GM23338 (cell line): ENCODE measurements around the gene WDR37. TPM values are rescaled to one million over a fixed set of nuclear protein-coding genes. Genes with fewer than 3 reads are reported as not detected.

Experiments used
- ATAC-seq: fragments of 200-7000 bp; cut with Tn5 transposase; 3 replicates; pipeline ENCODE4 v1.9.1; 2020
- DNase-seq: peaks from one replicate; pipeline ENCODE4 v3.0.0-alpha.2; 2015; ENCODE audit warnings: low spot score
- H2AFZ ChIP-seq: fragments of 200-600 bp; sonication (generic); 2 replicates; pipeline ENCODE4 v1.8.0; 2016; ENCODE audit warnings: antibody characterized with exemption, mild to moderate bottlenecking, moderate library complexity
- H3F3A ChIP-seq: fragments of 200-600 bp; sonication (generic); replicated peaks from 2 replicates; pipeline ENCODE4 v1.8.0; 2017; ENCODE audit warnings: antibody characterized with exemption, mixed run types, low read depth
- H3K27ac ChIP-seq: fragments of 200-600 bp; sonication (generic); 2 replicates; pipeline ENCODE4 v1.6.1; 2016; ENCODE audit warnings: low read depth
- H3K27me3 ChIP-seq: fragments of 200-600 bp; sonication (generic); 2 replicates; pipeline ENCODE4 v1.8.0; 2016; ENCODE audit warnings: mild to moderate bottlenecking, mixed run types, moderate library complexity; ENCODE audit not compliant: insufficient read depth
- H3K36me3 ChIP-seq: fragments of 200-600 bp; sonication (generic); 2 replicates; pipeline ENCODE4 v1.8.0; 2016; ENCODE audit warnings: mild to moderate bottlenecking; ENCODE audit not compliant: insufficient read depth
- H3K4me1 ChIP-seq: fragments of 200-600 bp; sonication (generic); 2 replicates; pipeline ENCODE4 v1.8.0; 2016; ENCODE audit warnings: mild to moderate bottlenecking, moderate library complexity; ENCODE audit not compliant: insufficient read depth
- H3K4me2 ChIP-seq: fragments of 200-600 bp; sonication (generic); 2 replicates; pipeline ENCODE4 v1.7.1; 2017; ENCODE audit warnings: mixed run types
- H3K4me3 ChIP-seq: fragments of 200-600 bp; sonication (generic); 2 replicates; pipeline ENCODE4 v1.6.1; 2016; ENCODE audit warnings: mixed run types
- H3K79me2 ChIP-seq: fragments of 200-600 bp; sonication (generic); replicated peaks from 2 replicates; pipeline ENCODE4 v1.8.0; 2017; ENCODE audit warnings: mild to moderate bottlenecking; ENCODE audit not compliant: insufficient read depth
- H3K9me2 ChIP-seq: fragments of 200-600 bp; sonication (generic); 2 replicates; pipeline ENCODE4 v1.8.0; 2017; ENCODE audit not compliant: insufficient read depth
- H4K20me1 ChIP-seq: fragments of 200-600 bp; sonication (generic); replicated peaks from 2 replicates; pipeline ENCODE4 v1.8.0; 2017; ENCODE audit warnings: mild to moderate bottlenecking; ENCODE audit not compliant: insufficient read depth
- H3K27ac Mint-ChIP-seq: 2 replicates; pipeline ENCODE4 v1.8.0; 2020; ENCODE audit warnings: inconsistent platforms, mild to moderate bottlenecking, moderate library complexity, mixed read lengths
- H3K27me3 Mint-ChIP-seq: 3 replicates; pipeline ENCODE4 v1.8.0; 2022; ENCODE audit warnings: low read depth, mild to moderate bottlenecking, moderate library complexity, mixed read lengths, inconsistent platforms; ENCODE audit not compliant: insufficient read depth, poor library complexity
- H3K36me3 Mint-ChIP-seq: 3 replicates; pipeline ENCODE4 v1.8.0; 2021; ENCODE audit warnings: low read depth, mild to moderate bottlenecking, inconsistent platforms, moderate library complexity, mixed read lengths
- H3K4me1 Mint-ChIP-seq: 3 replicates; pipeline ENCODE4 v1.8.0; 2020; ENCODE audit warnings: mild to moderate bottlenecking, inconsistent platforms, mixed read lengths
- H3K4me3 Mint-ChIP-seq: 3 replicates; pipeline ENCODE4 v1.8.0; 2021; ENCODE audit warnings: moderate library complexity, mild to moderate bottlenecking, inconsistent platforms, mixed read lengths
- H3K9me3 Mint-ChIP-seq: 3 replicates; pipeline ENCODE4 v1.8.0; 2020; ENCODE audit warnings: moderate library complexity, mild to moderate bottlenecking, inconsistent platforms, mixed read lengths
- CREB1 ChIP-seq: fragments of 250-450 bp; sonication (Bioruptor Pico); IDR thresholded peaks from 2 replicates; pipeline ENCODE4 v1.5.0; 2020; ENCODE audit warnings: low read depth, mild to moderate bottlenecking, moderate library complexity
- EZH2 ChIP-seq: fragments of 200-600 bp; sonication (generic); IDR thresholded peaks from one replicate; pipeline ENCODE4 v1.8.0; 2017; ENCODE audit warnings: antibody characterized with exemption, mild to moderate bottlenecking, low read depth; ENCODE audit not compliant: unreplicated experiment
- EZH2phosphoT487 ChIP-seq: fragments of 200-600 bp; sonication (generic); IDR thresholded peaks from one replicate; pipeline ENCODE4 v1.8.1; 2018; ENCODE audit warnings: antibody characterized with exemption; ENCODE audit not compliant: unreplicated experiment
- JUNB ChIP-seq: IDR thresholded peaks from one replicate; pipeline ENCODE4 v1.6.1; 2016; ENCODE audit warnings: antibody characterized with exemption; ENCODE audit not compliant: unreplicated experiment
- NANOG ChIP-seq: IDR thresholded peaks from 2 replicates; pipeline ENCODE4 v1.6.1; 2016; ENCODE audit warnings: antibody characterized with exemption, borderline replicate concordance
- POLR2AphosphoS5 ChIP-seq: IDR thresholded peaks from 2 replicates; pipeline ENCODE4 v1.6.1; 2016; ENCODE audit warnings: antibody characterized with exemption, low read depth
- STAT1 ChIP-seq: IDR thresholded peaks from one replicate; pipeline ENCODE4 v1.6.1; 2016; ENCODE audit warnings: antibody characterized with exemption; ENCODE audit not compliant: unreplicated experiment
- ZNF114 ChIP-seq: fragments of 250-450 bp; sonication (Bioruptor Pico); IDR thresholded peaks from 2 replicates; pipeline ENCODE4 v1.5.0; 2020; ENCODE audit warnings: mild to moderate bottlenecking, moderate library complexity
- ZNF331 ChIP-seq: fragments of 250-450 bp; sonication (Bioruptor Pico); IDR thresholded peaks from 2 replicates; pipeline ENCODE4 v1.5.0; 2020; ENCODE audit warnings: low read depth, mild to moderate bottlenecking, moderate library complexity
- polyA plus RNA-seq: library from polyadenylated mRNA; unstranded; fragments of >200 nt; fragmentation: Nextera tagmentation; extraction: Ambion mirVana; gene quantifications from 2 replicates; pipeline ENCODE4 v1.2.1, GENCODE V29; 2016
- total RNA-seq: library from RNA; depleted of rRNA; stranded (reverse); fragments of >200 nt; shearing (Covaris generic); gene quantifications from 2 replicates; pipeline ENCODE4 v1.2.3, GENCODE V29; 2014
- TF ChIP-seq, protein P1 (sequence below): IDR thresholded peaks from 2 replicates; pipeline ENCODE4 v1.6.1; 2016; ENCODE audit warnings: antibody characterized with exemption
- TF ChIP-seq, protein P2 (sequence below): fragments of 250-450 bp; sonication (Bioruptor Pico); IDR thresholded peaks from 2 replicates; pipeline ENCODE4 v1.5.0; 2020; ENCODE audit warnings: mild to moderate bottlenecking, moderate library complexity
- TF ChIP-seq, protein P3 (sequence below): IDR thresholded peaks from one replicate; pipeline ENCODE4 v1.6.1; 2018; ENCODE audit warnings: antibody characterized with exemption; ENCODE audit not compliant: unreplicated experiment
- TF ChIP-seq, protein P4 (sequence below), 2 experiments: fragments of 200-600 bp in 1 of 2; sonication (generic) in 1 of 2; conservative IDR thresholded peaks; 2 replicates each; pipeline versions ENCODE4 v1.5.1 to v1.6.1; 2016 to 2017; ENCODE audit warnings: antibody characterized with exemption in 2 of 2, low read depth in 2 of 2, mild to moderate bottlenecking in 2 of 2, moderate library complexity in 1 of 2

The WDR37 gene
- total and polyA plus RNA-seq, 2 experiments from 2014 or later: 6.0 to 10.2 TPM

DNA sequence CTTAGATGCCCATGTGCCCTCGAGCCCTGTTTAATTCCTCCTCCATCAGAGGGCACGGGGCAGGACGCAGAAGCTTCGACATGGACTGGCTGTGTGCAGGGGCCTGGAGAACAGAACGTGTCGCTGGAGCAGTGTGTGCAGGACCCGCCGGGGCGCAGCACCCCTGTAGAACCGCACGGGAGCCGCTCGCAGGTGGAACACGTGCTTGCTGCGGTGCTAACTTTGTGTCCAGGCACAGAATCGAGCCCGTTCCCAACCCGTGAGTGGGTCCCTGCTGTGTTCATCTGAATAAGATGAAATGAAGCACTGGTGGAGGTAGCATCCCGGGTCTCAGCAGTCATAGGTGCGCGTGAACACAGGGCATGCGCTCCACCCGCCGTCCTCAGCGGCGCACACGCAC, 116.9 kb downstream of the WDR37 start:
- no peak overlapping the region for H3K27ac ChIP-seq
- no peaks in the 10 kb centered on the region for H3K27me3 ChIP-seq
- H3K36me3 ChIP-seq: no peaks in the 10 kb centered on the region
- Mint-ChIP-seq H3K4me1 (no peaks in the 10 kb centered on the region; the same call in 2 of the 3 replicates), H3K9me3 (no peaks in the 10 kb centered on the region), H3K36me3 (no peaks in the 10 kb centered on the region), H3K4me3 (no peak overlapping the region), H3K27me3 (peaks cover 13% of the 10 kb centered on the region), H3K27ac (no peak overlapping the region)
- no peak overlapping the region for H3K4me3 ChIP-seq
- no peaks in the 10 kb centered on the region for H3K79me2 ChIP-seq
- H3K9me2 ChIP-seq: no peaks in the 10 kb centered on the region
- no peak for TF ChIP-seq ZNF331 (CRISPR knock-in tag)
- TF ChIP-seq STAT1: no peak
- TF ChIP-seq POLR2AphosphoS5: no peak
- no peak for TF ChIP-seq CREB1 (CRISPR knock-in tag)
- TF ChIP-seq, protein P1, sequence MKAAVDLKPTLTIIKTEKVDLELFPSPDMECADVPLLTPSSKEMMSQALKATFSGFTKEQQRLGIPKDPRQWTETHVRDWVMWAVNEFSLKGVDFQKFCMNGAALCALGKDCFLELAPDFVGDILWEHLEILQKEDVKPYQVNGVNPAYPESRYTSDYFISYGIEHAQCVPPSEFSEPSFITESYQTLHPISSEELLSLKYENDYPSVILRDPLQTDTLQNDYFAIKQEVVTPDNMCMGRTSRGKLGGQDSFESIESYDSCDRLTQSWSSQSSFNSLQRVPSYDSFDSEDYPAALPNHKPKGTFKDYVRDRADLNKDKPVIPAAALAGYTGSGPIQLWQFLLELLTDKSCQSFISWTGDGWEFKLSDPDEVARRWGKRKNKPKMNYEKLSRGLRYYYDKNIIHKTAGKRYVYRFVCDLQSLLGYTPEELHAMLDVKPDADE: no peak
- no peak for TF ChIP-seq NANOG
- TF ChIP-seq ZNF114: no peak
- TF ChIP-seq, protein P2, sequence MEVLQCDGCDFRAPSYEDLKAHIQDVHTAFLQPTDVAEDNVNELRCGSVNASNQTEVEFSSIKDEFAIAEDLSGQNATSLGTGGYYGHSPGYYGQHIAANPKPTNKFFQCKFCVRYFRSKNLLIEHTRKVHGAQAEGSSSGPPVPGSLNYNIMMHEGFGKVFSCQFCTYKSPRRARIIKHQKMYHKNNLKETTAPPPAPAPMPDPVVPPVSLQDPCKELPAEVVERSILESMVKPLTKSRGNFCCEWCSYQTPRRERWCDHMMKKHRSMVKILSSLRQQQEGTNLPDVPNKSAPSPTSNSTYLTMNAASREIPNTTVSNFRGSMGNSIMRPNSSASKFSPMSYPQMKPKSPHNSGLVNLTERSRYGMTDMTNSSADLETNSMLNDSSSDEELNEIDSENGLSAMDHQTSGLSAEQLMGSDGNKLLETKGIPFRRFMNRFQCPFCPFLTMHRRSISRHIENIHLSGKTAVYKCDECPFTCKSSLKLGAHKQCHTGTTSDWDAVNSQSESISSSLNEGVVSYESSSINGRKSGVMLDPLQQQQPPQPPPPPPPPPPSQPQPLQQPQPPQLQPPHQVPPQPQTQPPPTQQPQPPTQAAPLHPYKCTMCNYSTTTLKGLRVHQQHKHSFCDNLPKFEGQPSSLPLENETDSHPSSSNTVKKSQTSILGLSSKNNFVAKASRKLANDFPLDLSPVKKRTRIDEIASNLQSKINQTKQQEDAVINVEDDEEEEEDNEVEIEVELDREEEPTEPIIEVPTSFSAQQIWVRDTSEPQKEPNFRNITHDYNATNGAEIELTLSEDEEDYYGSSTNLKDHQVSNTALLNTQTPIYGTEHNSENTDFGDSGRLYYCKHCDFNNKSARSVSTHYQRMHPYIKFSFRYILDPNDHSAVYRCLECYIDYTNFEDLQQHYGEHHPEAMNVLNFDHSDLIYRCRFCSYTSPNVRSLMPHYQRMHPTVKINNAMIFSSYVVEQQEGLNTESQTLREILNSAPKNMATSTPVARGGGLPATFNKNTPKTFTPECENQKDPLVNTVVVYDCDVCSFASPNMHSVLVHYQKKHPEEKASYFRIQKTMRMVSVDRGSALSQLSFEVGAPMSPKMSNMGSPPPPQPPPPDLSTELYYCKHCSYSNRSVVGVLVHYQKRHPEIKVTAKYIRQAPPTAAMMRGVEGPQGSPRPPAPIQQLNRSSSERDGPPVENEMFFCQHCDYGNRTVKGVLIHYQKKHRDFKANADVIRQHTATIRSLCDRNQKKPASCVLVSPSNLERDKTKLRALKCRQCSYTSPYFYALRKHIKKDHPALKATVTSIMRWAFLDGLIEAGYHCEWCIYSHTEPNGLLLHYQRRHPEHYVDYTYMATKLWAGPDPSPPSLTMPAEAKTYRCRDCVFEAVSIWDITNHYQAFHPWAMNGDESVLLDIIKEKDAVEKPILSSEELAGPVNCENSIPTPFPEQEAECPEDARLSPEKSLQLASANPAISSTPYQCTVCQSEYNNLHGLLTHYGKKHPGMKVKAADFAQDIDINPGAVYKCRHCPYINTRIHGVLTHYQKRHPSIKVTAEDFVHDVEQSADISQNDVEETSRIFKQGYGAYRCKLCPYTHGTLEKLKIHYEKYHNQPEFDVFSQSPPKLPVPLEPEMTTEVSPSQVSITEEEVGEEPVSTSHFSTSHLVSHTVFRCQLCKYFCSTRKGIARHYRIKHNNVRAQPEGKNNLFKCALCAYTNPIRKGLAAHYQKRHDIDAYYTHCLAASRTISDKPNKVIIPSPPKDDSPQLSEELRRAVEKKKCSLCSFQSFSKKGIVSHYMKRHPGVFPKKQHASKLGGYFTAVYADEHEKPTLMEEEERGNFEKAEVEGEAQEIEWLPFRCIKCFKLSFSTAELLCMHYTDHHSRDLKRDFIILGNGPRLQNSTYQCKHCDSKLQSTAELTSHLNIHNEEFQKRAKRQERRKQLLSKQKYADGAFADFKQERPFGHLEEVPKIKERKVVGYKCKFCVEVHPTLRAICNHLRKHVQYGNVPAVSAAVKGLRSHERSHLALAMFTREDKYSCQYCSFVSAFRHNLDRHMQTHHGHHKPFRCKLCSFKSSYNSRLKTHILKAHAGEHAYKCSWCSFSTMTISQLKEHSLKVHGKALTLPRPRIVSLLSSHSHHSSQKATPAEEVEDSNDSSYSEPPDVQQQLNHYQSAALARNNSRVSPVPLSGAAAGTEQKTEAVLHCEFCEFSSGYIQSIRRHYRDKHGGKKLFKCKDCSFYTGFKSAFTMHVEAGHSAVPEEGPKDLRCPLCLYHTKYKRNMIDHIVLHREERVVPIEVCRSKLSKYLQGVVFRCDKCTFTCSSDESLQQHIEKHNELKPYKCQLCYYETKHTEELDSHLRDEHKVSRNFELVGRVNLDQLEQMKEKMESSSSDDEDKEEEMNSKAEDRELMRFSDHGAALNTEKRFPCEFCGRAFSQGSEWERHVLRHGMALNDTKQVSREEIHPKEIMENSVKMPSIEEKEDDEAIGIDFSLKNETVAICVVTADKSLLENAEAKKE (CRISPR knock-in tag): no peak
- TF ChIP-seq, protein P3, sequence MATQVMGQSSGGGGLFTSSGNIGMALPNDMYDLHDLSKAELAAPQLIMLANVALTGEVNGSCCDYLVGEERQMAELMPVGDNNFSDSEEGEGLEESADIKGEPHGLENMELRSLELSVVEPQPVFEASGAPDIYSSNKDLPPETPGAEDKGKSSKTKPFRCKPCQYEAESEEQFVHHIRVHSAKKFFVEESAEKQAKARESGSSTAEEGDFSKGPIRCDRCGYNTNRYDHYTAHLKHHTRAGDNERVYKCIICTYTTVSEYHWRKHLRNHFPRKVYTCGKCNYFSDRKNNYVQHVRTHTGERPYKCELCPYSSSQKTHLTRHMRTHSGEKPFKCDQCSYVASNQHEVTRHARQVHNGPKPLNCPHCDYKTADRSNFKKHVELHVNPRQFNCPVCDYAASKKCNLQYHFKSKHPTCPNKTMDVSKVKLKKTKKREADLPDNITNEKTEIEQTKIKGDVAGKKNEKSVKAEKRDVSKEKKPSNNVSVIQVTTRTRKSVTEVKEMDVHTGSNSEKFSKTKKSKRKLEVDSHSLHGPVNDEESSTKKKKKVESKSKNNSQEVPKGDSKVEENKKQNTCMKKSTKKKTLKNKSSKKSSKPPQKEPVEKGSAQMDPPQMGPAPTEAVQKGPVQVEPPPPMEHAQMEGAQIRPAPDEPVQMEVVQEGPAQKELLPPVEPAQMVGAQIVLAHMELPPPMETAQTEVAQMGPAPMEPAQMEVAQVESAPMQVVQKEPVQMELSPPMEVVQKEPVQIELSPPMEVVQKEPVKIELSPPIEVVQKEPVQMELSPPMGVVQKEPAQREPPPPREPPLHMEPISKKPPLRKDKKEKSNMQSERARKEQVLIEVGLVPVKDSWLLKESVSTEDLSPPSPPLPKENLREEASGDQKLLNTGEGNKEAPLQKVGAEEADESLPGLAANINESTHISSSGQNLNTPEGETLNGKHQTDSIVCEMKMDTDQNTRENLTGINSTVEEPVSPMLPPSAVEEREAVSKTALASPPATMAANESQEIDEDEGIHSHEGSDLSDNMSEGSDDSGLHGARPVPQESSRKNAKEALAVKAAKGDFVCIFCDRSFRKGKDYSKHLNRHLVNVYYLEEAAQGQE: no peak
- TF ChIP-seq EZH2: no peak
- TF ChIP-seq EZH2phosphoT487: no peak
- TF ChIP-seq, protein P4, sequence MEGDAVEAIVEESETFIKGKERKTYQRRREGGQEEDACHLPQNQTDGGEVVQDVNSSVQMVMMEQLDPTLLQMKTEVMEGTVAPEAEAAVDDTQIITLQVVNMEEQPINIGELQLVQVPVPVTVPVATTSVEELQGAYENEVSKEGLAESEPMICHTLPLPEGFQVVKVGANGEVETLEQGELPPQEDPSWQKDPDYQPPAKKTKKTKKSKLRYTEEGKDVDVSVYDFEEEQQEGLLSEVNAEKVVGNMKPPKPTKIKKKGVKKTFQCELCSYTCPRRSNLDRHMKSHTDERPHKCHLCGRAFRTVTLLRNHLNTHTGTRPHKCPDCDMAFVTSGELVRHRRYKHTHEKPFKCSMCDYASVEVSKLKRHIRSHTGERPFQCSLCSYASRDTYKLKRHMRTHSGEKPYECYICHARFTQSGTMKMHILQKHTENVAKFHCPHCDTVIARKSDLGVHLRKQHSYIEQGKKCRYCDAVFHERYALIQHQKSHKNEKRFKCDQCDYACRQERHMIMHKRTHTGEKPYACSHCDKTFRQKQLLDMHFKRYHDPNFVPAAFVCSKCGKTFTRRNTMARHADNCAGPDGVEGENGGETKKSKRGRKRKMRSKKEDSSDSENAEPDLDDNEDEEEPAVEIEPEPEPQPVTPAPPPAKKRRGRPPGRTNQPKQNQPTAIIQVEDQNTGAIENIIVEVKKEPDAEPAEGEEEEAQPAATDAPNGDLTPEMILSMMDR (conservative IDR thresholded peaks at IDR 0.05; ENCODE audit: low read depth in 2 of 2): no peak
- TF ChIP-seq JUNB: no peak
- no peaks in the 10 kb centered on the region for H3K4me1 ChIP-seq
- H2AFZ ChIP-seq: no peak overlapping the region
- DNase-seq: no peak
- H4K20me1 ChIP-seq: no peaks in the 10 kb centered on the region
- no peak overlapping the region for H3K4me2 ChIP-seq
- ATAC-seq: no peak
- no peaks in the 10 kb centered on the region for H3F3A ChIP-seq
